HepG2 (cell line): ENCODE data around the gene TMED5. TPM values are rescaled to one million over a fixed set of nuclear protein-coding genes. Genes with fewer than 3 reads are reported as not detected.

ENCODE experiments used
- CBX2 ChIP-seq, 2 experiments: fragments of 200-600 bp in 1 of 2; sonication (generic); formaldehyde crosslinking in 1 of 2; IDR thresholded peaks; 2 replicates each; pipeline versions ENCODE4 v1.7.0 to v1.8.1; 2018 to 2022; ENCODE audit warnings: low read depth in 2 of 2, low read length in 1 of 2, mild to moderate bottlenecking in 1 of 2, missing genetic modification reagents in 1 of 2
- CENPBD1 ChIP-seq: sonication (generic); formaldehyde crosslinking; IDR thresholded peaks from 2 replicates; pipeline ENCODE4 v1.8.0; 2022; ENCODE audit warnings: missing genetic modification reagents, low read depth, mild to moderate bottlenecking, borderline replicate concordance
- ESRRA ChIP-seq: sonication (generic); formaldehyde crosslinking; IDR thresholded peaks from 2 replicates; pipeline ENCODE4 v1.5.1; 2020; ENCODE audit warnings: mild to moderate bottlenecking, low read depth, missing genetic modification reagents
- HNF4G ChIP-seq, 2 experiments: sonication (generic) in 1 of 2; formaldehyde crosslinking in 1 of 2; IDR thresholded peaks; 2 replicates each; pipeline versions ENCODE4 v1.4.0 to v1.6.1; 2011 to 2020; ENCODE audit warnings: borderline replicate concordance in 2 of 2, low read depth in 2 of 2, mild to moderate bottlenecking in 2 of 2, low read length in 1 of 2, missing genetic modification reagents in 1 of 2, moderate library complexity in 1 of 2
- MXD4 ChIP-seq: IDR thresholded peaks from 2 replicates; pipeline ENCODE4 v1.6.1; 2016; ENCODE audit warnings: mild to moderate bottlenecking, missing biosample characterization, missing genetic modification reagents
- NPAS2 ChIP-seq: sonication (generic); formaldehyde crosslinking; IDR thresholded peaks from 2 replicates; pipeline ENCODE4 v1.8.0; 2022; ENCODE audit warnings: mild to moderate bottlenecking, missing genetic modification reagents, borderline replicate concordance
- PTBP1 ChIP-seq: fragments of 200-400 bp; formaldehyde crosslinking; IDR thresholded peaks from 2 replicates; pipeline ENCODE4 v1.6.1; 2018; ENCODE audit warnings: low read length, low read depth; ENCODE audit not compliant: poor library complexity, severe bottlenecking
- TCF7 ChIP-seq: sonication (generic); IDR thresholded peaks from 2 replicates; pipeline ENCODE4 v1.6.1; 2016; ENCODE audit warnings: antibody characterized with exemption, low read depth
- TSC22D2 ChIP-seq: sonication (generic); formaldehyde crosslinking; IDR thresholded peaks from 2 replicates; pipeline ENCODE4 v1.5.1; 2020; ENCODE audit warnings: missing genetic modification reagents, mild to moderate bottlenecking, borderline replicate concordance
- ZNF253 ChIP-seq: sonication (generic); formaldehyde crosslinking; IDR thresholded peaks from 2 replicates; pipeline ENCODE4 v1.8.0; 2022; ENCODE audit warnings: mild to moderate bottlenecking, missing genetic modification reagents, borderline replicate concordance
- ZNF30 ChIP-seq: sonication (generic); formaldehyde crosslinking; IDR thresholded peaks from 2 replicates; pipeline ENCODE4 v1.5.0; 2020; ENCODE audit warnings: mild to moderate bottlenecking, missing genetic modification reagents
- ZNF572 ChIP-seq: sonication (generic); formaldehyde crosslinking; IDR thresholded peaks from 2 replicates; pipeline ENCODE4 v1.5.1; 2020; ENCODE audit warnings: mild to moderate bottlenecking, missing genetic modification reagents
- ZNF670 ChIP-seq: sonication (generic); formaldehyde crosslinking; IDR thresholded peaks from 2 replicates; pipeline ENCODE4 v1.8.0; 2022; ENCODE audit warnings: mild to moderate bottlenecking, missing genetic modification reagents, borderline replicate concordance
- ZNF674 ChIP-seq: sonication (generic); formaldehyde crosslinking; IDR thresholded peaks from 2 replicates; pipeline ENCODE4 v1.5.0; 2020; ENCODE audit warnings: low read depth, mild to moderate bottlenecking, missing genetic modification reagents
- ZNF749 ChIP-seq: sonication (generic); formaldehyde crosslinking; IDR thresholded peaks from 2 replicates; pipeline ENCODE4 v1.8.0; 2022; ENCODE audit warnings: mild to moderate bottlenecking, missing genetic modification reagents, moderate library complexity, borderline replicate concordance
- ZNF777 ChIP-seq: sonication (generic); formaldehyde crosslinking; IDR thresholded peaks from 2 replicates; pipeline ENCODE4 v1.4.0; 2020; ENCODE audit warnings: missing genetic modification reagents
- ZNF883 ChIP-seq: sonication (generic); formaldehyde crosslinking; IDR thresholded peaks from 2 replicates; pipeline ENCODE4 v1.5.1; 2020; ENCODE audit warnings: mild to moderate bottlenecking, missing genetic modification reagents; ENCODE audit errors: not compliant biosample characterization
- polyA plus RNA-seq, 8 experiments: library from polyadenylated mRNA; depleted of rRNA in 3 of 8; stranded (reverse) in 7 of 8; unstranded in 1 of 8; fragments of >200 nt; fragmentation: Illumina TruSeq in 4 of 8; extraction: Trizol in 4 of 8; gene quantifications; 2 replicates each; pipeline versions ENCODE4 v1.2.1 to v1.2.3, GENCODE V29; 2011 to 2016; ENCODE audit warnings: low read depth in 4 of 8, missing spikeins in 1 of 8, mixed read lengths in 1 of 8; ENCODE audit not compliant: insufficient read depth in 1 of 8
- total RNA-seq, 5 experiments: library from RNA; depleted of rRNA; stranded (reverse); fragments of >200 nt; fragmentation: Illumina TruSeq; extraction: Trizol; gene quantifications; 2 replicates each; pipeline ENCODE4 v1.2.3, GENCODE V29; 2016; ENCODE audit warnings: low read depth in 1 of 5
- TF ChIP-seq, protein P1 (sequence below): conservative IDR thresholded peaks from 2 replicates; pipeline ENCODE4 v1.6.1; 2018; ENCODE audit warnings: missing genetic modification reagents
- TF ChIP-seq, protein P2 (sequence below): sonication (generic); formaldehyde crosslinking; IDR thresholded peaks from 2 replicates; pipeline ENCODE4 v1.8.1; 2022; ENCODE audit warnings: low read depth, mild to moderate bottlenecking, missing genetic modification reagents

TMED5 gene
- total and polyA plus RNA-seq, 2 of the 13 experiments (the other 11 are each of a cell fraction or from before 2014, with no cell fraction given), result 58.1 to 99.0 TPM

DNA sequence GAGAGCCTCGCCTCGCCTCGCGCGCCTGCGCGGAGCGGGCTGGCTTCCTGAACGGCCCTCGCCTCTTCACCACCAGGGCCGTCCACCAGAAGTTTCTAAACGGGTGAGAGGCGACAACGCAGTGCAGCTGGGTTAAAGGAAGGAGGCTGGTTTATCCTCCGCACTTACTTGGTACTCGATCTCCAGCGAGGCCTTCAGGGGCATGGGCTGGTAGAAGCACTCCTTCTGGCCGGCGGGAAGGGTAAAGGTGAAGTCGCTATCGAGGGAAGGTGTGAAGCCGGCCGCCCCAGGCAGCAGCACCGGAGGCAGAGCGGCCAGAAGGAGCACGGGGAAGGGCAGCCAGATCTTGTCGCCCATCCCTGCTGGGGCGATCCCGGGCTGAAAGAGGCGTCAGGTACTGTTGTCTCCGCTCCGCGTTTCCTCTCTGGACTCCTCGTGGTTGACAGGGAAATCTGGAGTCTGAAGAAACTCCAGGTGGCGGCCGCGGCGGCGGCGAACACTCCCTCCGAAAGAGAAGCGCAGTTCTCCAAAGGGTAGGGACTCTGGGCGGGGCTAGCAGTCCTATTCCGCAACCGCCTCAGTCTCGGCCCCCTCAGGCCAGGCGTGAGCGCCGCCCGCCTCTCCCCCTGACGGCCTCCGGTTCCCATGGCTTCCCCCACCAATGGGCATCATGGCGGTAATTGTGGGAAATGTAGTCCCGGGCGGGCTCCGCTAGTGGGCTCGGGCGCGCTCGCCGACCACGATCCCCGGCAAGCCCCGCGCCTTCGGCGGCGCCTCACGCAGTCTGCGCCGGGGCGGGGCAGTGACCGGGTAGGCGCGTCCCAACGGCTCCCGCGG lies at the start of gene TMED5 (continued):
- peak; percentile 30; the same call in 1 of the 2 replicates for TF ChIP-seq ESRRA
- TF ChIP-seq, protein P1, sequence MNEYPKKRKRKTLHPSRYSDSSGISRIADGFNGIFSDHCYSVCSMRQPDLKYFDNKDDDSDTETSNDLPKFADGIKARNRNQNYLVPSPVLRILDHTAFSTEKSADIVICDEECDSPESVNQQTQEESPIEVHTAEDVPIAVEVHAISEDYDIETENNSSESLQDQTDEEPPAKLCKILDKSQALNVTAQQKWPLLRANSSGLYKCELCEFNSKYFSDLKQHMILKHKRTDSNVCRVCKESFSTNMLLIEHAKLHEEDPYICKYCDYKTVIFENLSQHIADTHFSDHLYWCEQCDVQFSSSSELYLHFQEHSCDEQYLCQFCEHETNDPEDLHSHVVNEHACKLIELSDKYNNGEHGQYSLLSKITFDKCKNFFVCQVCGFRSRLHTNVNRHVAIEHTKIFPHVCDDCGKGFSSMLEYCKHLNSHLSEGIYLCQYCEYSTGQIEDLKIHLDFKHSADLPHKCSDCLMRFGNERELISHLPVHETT (CRISPR knock-in tag), result no peak
- no peak for TF ChIP-seq CENPBD1 (CRISPR knock-in tag)
- TF ChIP-seq ZNF749 (CRISPR knock-in tag), result peak; percentile 32; the same call in 1 of the 2 replicates
- TF ChIP-seq ZNF674 (CRISPR knock-in tag), result peak; percentile 48; the same call in 1 of the 2 replicates
- no peak for TF ChIP-seq ZNF670 (CRISPR knock-in tag)
- TF ChIP-seq CBX2 (IDR thresholded peaks at IDR 0.05; ENCODE audit: low read depth, low read length), result no peak
- no peak for TF ChIP-seq CBX2 (CRISPR knock-in tag; IDR thresholded peaks at IDR 0.05; ENCODE audit: low read depth)
- TF ChIP-seq ZNF883 (CRISPR knock-in tag), result peak; percentile 35
- TF ChIP-seq MXD4 (CRISPR knock-in tag), result peak; percentile 51; the same call in 1 of the 2 replicates
- no peak for TF ChIP-seq ZNF30
- peak; percentile 97 for TF ChIP-seq ZNF572 (CRISPR knock-in tag)
- no peak for TF ChIP-seq TCF7
- no peak for TF ChIP-seq TSC22D2 (CRISPR knock-in tag)
- TF ChIP-seq ZNF253 (CRISPR knock-in tag), result no peak; the same call in 1 of the 2 replicates
- no peak for TF ChIP-seq NPAS2 (CRISPR knock-in tag)
- no peak for TF ChIP-seq PTBP1
- peak; percentile 84 for TF ChIP-seq ZNF777 (CRISPR knock-in tag)
- TF ChIP-seq, protein P2, sequence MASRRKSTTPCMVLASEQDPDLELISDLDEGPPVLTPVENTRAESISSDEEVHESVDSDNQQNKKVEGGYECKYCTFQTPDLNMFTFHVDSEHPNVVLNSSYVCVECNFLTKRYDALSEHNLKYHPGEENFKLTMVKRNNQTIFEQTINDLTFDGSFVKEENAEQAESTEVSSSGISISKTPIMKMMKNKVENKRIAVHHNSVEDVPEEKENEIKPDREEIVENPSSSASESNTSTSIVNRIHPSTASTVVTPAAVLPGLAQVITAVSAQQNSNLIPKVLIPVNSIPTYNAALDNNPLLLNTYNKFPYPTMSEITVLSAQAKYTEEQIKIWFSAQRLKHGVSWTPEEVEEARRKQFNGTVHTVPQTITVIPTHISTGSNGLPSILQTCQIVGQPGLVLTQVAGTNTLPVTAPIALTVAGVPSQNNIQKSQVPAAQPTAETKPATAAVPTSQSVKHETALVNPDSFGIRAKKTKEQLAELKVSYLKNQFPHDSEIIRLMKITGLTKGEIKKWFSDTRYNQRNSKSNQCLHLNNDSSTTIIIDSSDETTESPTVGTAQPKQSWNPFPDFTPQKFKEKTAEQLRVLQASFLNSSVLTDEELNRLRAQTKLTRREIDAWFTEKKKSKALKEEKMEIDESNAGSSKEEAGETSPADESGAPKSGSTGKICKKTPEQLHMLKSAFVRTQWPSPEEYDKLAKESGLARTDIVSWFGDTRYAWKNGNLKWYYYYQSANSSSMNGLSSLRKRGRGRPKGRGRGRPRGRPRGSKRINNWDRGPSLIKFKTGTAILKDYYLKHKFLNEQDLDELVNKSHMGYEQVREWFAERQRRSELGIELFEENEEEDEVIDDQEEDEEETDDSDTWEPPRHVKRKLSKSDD, result no peak
- no peak for TF ChIP-seq HNF4G (IDR thresholded peaks at IDR 0.05; ENCODE audit: borderline replicate concordance, low read depth, low read length)
- TF ChIP-seq HNF4G (CRISPR knock-in tag; IDR thresholded peaks at IDR 0.05; ENCODE audit: borderline replicate concordance, low read depth), result 0 out of 2 replicates have a peak, but pooled peaks have one; percentile 64
